ENCODE results near the gene IL25. TPM values are rescaled to one million over a fixed set of nuclear protein-coding genes. Genes with fewer than 3 reads are reported as not detected.
"Not testable (repeated sequence)": the region's sequence is repeated elsewhere in the genome, so short reads cannot be mapped to it uniquely, and the experiment has no call there.

IL25 gene
- total RNA-seq, 1 experiment from 2014 or later, result not detected

GRCh38 chr14:23414906-23415820 is 42.6 kb downstream of the IL25 start:
- TF ChIP-seq CTCF (conservative IDR thresholded peaks at IDR 0.05) (no peak), EZH2 (IDR thresholded peaks at IDR 0.05; ENCODE audit: low read depth) (no peak)
- no peak overlapping the region for H3K27ac ChIP-seq
- H2AFZ ChIP-seq, result no peak overlapping the region
- no peak overlapping the region for H3K4me3 ChIP-seq
- peaks cover 72% of the 10 kb centered on the region for H3K27me3 ChIP-seq (ENCODE audit: insufficient read depth, low read depth)
- no peaks in the 10 kb centered on the region for H4K20me1 ChIP-seq (ENCODE audit: insufficient read depth)
- intact Hi-C loops (cut with micrococcal nuclease; ENCODE audit: unreplicated experiment), result no loop called here
- CTCF ChIA-PET, result no interaction called here
- no peaks in the 10 kb centered on the region for H3K4me1 ChIP-seq (replicated peaks; ENCODE audit: insufficient read depth)
- DNase-seq, result no peak
- H3F3A ChIP-seq (ENCODE audit: insufficient read depth, low read depth), result no peaks in the 10 kb centered on the region
- H3K36me3 ChIP-seq (ENCODE audit: low read depth), result no peaks in the 10 kb centered on the region
- POLR2A ChIA-PET (ENCODE audit: unreplicated experiment), result no interaction called here
- no peaks in the 10 kb centered on the region for H3K9me3 ChIP-seq (ENCODE audit: insufficient read depth, low read depth)
- H3K4me2 ChIP-seq, result no peak overlapping the region
- no peaks in the 10 kb centered on the region for H3K9me2 ChIP-seq (ENCODE audit: insufficient read depth)
- BruUV-seq (replicated peaks), result no TSS peak
- H3K79me2 ChIP-seq (ENCODE audit: low read depth), result no peaks in the 10 kb centered on the region

- Histone ChIP-seq H3K4me1 (replicated peaks; ENCODE audit: insufficient read depth) (no peaks in the 10 kb centered on the region), H2AFZ (no peak overlapping the region), H3K9me3 (ENCODE audit: insufficient read depth, low read depth) (no peaks in the 10 kb centered on the region), H3F3A (ENCODE audit: insufficient read depth, low read depth) (no peaks in the 10 kb centered on the region), H3K4me2 (no peak overlapping the region), H3K4me3 (no peak overlapping the region), H3K36me3 (ENCODE audit: low read depth) (no peaks in the 10 kb centered on the region), H3K27ac (no peak overlapping the region), H3K9me2 (ENCODE audit: insufficient read depth) (no peaks in the 10 kb centered on the region), H3K79me2 (ENCODE audit: low read depth) (no peaks in the 10 kb centered on the region), H4K20me1 (ENCODE audit: insufficient read depth) (no peaks in the 10 kb centered on the region), H3K27me3 (ENCODE audit: insufficient read depth, low read depth) (peaks cover 72% of the 10 kb centered on the region)
- DNase-seq, result no peak
- TF ChIP-seq EZH2 (IDR thresholded peaks at IDR 0.05; ENCODE audit: low read depth) (no peak), CTCF (conservative IDR thresholded peaks at IDR 0.05) (no peak)
- no TSS peak for BruUV-seq (replicated peaks)
- POLR2A ChIA-PET (ENCODE audit: unreplicated experiment), result no interaction called here
- intact Hi-C loops (cut with micrococcal nuclease; ENCODE audit: unreplicated experiment), result no loop called here
- CTCF ChIA-PET, result no interaction called here
These were observed 43.5 kb downstream of the IL25 start for GRCh38 chr14:23415821-23416778.

DNA sequence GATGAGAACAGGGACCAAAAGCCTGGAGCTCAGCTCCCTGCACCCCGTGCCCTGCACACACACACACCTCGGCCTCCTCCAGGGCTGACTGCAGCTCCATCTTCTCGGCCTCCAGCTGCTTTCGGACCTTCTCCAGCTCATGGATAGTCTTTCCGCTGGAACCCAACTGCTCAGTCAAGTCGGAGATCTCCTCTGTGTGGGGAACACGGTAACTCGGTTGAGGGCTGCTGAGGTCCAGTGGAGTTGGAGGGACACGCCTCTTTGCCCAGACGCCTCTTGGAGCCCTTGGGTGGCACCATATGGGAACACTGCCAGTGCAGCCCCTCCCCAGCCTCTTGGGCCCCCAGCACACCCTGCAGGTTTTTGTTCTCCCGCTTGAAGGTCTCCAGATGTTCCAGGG is 44.2 kb downstream of the IL25 start:
- Histone ChIP-seq H4K20me1 (ENCODE audit: insufficient read depth) (no peaks in the 10 kb centered on the region), H2AFZ (no peak overlapping the region), H3K36me3 (ENCODE audit: low read depth) (no peaks in the 10 kb centered on the region), H3K4me1 (replicated peaks; ENCODE audit: insufficient read depth) (no peaks in the 10 kb centered on the region), H3K9me3 (ENCODE audit: insufficient read depth, low read depth) (no peaks in the 10 kb centered on the region), H3K27me3 (ENCODE audit: insufficient read depth, low read depth) (peaks cover 79% of the 10 kb centered on the region), H3K79me2 (ENCODE audit: low read depth) (no peaks in the 10 kb centered on the region), H3K4me3 (no peak overlapping the region), H3K27ac (no peak overlapping the region), H3F3A (ENCODE audit: insufficient read depth, low read depth) (no peaks in the 10 kb centered on the region), H3K4me2 (no peak overlapping the region), H3K9me2 (ENCODE audit: insufficient read depth) (no peaks in the 10 kb centered on the region)
- BruUV-seq (replicated peaks), result no TSS peak
- no peak for TF ChIP-seq EZH2 (IDR thresholded peaks at IDR 0.05; ENCODE audit: low read depth)
- TF ChIP-seq CTCF (conservative IDR thresholded peaks at IDR 0.05), result no peak
- no peak for DNase-seq
- ChIA-PET POLR2A (ENCODE audit: unreplicated experiment) (no interaction called here), CTCF (no interaction called here)
- intact Hi-C loops (cut with micrococcal nuclease; ENCODE audit: unreplicated experiment), result no loop called here

- H3K9me3 ChIP-seq (ENCODE audit: insufficient read depth, low read depth); H2AFZ ChIP-seq; H3K4me3 ChIP-seq; POLR2A ChIA-PET (ENCODE audit: unreplicated experiment); H3K4me1 ChIP-seq (replicated peaks; ENCODE audit: insufficient read depth); H3K36me3 ChIP-seq (ENCODE audit: low read depth); H3K4me2 ChIP-seq; DNase-seq; H3K79me2 ChIP-seq (ENCODE audit: low read depth); H4K20me1 ChIP-seq (ENCODE audit: insufficient read depth); H3K27ac ChIP-seq; H3K9me2 ChIP-seq (ENCODE audit: insufficient read depth); H3F3A ChIP-seq (ENCODE audit: insufficient read depth, low read depth); CTCF ChIA-PET; intact Hi-C loops (cut with micrococcal nuclease; ENCODE audit: unreplicated experiment); BruUV-seq (replicated peaks): not testable (repeated sequence)
- peaks cover 81% of the 10 kb centered on the region for H3K27me3 ChIP-seq (ENCODE audit: insufficient read depth, low read depth)
These were observed 44.7 kb downstream of the IL25 start for GRCh38 chr14:23417269-23417668.
